GM19438 (cell line): Measurements from ENCODE around the gene RXRA.
"Not testable (repeated sequence)": the region's sequence is repeated elsewhere in the genome, so short reads cannot be mapped to it uniquely, and the experiment has no call there.

Source experiments
- ATAC-seq: cut with Tn5 transposase; IDR thresholded peaks from one replicate; pipeline ENCODE4 v1.9.1; 2021; ENCODE audit warnings: low read depth; ENCODE audit not compliant: unreplicated experiment

Gene RXRA

DNA sequence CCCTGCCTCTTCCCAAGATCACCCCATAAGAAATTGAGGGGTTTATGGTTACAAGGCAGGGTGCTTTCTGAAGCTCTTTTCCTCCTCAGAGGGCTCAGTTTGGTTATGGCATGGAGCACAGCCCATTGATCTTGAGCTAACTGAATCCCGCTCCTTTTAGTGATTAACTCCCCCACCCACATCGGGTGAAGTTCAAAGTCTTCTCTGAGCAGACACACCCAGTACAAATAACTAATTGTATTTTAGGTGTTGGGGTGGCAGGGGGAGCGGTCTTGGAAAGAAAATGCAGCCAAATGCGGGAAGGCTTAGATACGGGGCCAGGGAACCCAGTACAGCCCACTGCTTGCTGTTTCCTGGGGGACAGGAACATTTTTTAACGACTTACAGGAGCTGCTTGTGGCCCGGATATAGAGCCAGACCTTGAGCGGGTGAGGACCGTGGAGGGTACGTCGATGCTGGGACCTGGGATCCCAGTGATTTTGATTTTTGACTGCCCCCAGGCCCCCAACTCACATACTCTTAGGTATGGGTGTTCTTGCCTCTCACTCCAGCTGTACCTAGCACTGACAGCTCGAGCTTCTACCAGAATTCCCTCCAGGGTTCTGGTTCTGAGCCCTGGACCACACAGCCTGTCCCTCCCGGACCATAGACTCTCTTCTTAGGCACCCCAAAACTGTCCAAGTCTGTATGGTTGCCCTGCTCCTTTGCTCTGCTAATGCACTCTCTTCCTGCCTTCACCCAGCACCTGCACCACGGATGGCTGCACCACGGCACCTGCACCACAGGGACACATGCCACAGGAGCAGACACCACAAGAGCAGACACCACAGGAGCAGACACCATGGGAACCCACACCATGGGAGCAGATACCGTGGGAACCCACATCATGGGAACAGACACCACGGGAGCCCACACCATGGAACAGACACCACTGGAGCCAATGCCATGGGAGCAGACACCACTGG is 18.3 kb upstream of the RXRA start:
- no peak for ATAC-seq

- ATAC-seq, result not testable (repeated sequence)
Measured at GRCh38 chr9:134308639-134309220, 17.5 kb upstream of the RXRA start.

GRCh38 chr9:134313470-134313869 is 12.8 kb upstream of the RXRA start:
- no peak for ATAC-seq

- no peak for ATAC-seq
Measured at GRCh38 chr9:134314039-134314949, 12.0 kb upstream of the RXRA start.

DNA sequence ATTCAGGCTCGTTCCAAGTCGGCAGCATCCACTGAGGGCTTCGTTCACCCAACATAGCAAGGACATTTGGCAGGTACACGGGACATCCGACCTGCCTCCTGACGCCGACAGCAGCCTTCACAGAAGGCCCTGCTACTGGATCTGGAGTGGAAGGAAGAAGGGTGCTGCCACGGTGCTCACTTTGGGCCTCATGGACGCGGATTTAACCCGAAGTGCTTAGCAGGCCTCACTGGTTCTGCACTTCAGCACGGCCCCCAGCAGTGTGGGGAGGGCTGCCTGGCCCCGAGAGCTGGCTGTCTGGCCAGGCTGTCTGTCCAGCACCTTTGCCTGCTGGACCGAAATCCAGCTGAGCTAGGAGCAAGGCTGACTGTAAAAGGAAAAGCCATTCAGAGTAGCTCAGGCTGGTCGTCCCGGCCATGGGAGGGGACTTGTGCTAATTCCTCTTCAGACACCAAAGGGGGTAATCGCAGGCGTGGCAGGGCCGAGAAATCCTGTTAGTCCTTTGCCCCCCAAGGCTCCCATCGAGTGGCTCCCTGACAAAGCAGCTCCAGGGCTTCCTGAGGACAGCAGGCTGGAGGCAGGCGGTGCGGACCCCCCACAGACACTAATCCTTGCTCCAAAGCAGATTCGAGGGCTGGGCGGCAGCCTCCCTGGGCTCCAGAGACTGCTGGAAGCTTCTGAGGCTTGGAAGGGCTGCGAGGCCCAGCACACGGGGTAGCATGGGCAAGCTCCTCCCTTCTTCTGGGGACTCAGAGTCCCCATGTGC is 11.1 kb upstream of the RXRA start:
- no peak for ATAC-seq

GRCh38 chr9:134315716-134316448 is 10.4 kb upstream of the RXRA start:
- ATAC-seq, result no peak

DNA sequence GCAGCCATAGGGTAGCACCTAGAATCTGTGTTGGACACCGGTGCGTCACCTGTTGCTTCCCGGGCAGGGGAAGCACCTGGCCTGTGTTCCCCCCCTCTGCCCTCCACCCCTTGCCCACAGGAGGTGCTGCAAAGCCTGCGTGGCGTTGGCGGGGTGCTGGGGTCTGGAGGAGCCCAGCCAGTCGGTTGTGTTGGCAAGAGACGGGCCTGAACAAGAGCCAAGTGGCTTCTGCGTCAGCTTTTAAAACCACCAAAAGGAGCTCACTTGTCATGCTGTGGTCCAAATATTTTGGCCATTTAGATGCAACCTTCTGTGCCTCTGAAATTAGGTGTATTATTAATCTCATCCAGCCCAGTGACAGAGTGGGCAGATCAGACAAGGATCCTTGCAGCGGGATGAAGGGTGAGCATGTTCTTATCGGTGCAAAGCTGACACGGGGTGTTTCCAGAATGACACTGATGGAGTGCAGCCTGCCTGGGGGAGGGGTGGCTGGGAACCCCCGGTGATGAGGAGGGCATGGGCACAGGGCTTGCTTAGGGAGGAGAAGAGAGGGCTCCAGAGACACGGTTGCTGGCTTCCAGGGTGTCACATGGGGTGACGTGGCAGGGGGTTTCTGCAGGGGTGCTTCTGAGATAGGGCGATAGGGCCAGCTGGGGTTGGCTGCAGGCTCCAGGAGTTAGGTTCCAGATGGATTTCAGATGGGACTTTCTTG is 9.7 kb upstream of the RXRA start:
- no peak for ATAC-seq

GRCh38 chr9:134317400-134317789 is 8.9 kb upstream of the RXRA start:
- no peak for ATAC-seq

- no peak for ATAC-seq
Measured at GRCh38 chr9:134317790-134318414, 8.4 kb upstream of the RXRA start.

- no peak for ATAC-seq
Measured at GRCh38 chr9:134318481-134318891, 7.8 kb upstream of the RXRA start.

- ATAC-seq, result no peak
Measured at GRCh38 chr9:134318941-134319305, 7.3 kb upstream of the RXRA start.

- no peak for ATAC-seq
Measured at GRCh38 chr9:134319306-134320125, 6.7 kb upstream of the RXRA start.

GRCh38 chr9:134320126-134320867 is 6.0 kb upstream of the RXRA start:
- ATAC-seq, result no peak

GRCh38 chr9:134320868-134321471 is 5.3 kb upstream of the RXRA start:
- no peak for ATAC-seq

DNA sequence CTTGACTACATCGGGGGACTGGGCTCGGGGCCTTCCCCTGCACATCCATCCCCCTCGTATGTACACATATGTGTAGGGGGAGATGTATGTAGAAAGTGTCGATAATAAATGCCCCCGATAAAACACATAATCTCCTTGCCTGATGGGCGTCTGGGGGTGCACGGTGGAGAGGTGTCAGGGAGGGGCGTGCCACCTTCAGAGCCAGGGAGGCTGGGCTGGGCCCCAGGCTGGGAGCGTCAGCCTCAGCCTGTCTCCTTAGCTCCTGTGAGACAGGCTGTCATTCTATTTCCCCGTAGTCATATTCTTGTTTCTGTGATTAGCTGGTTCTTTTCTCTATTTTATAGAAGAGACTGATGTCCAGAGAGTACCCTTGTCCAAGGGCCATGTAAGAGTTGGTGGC is 4.7 kb upstream of the RXRA start:
- no peak for ATAC-seq

GRCh38 chr9:134321946-134322741 is 4.1 kb upstream of the RXRA start:
- ATAC-seq, result no peak
